ENCODE results near the gene FITM1. TPM values are rescaled to one million over a fixed set of nuclear protein-coding genes. Genes with fewer than 3 reads are reported as not detected.

Gene FITM1
- total and polyA plus RNA-seq, 2 donors (not counting 3 experiments of a cell fraction or from before 2014, with no cell fraction given) = 0.54 TPM; not detected in 1

DNA sequence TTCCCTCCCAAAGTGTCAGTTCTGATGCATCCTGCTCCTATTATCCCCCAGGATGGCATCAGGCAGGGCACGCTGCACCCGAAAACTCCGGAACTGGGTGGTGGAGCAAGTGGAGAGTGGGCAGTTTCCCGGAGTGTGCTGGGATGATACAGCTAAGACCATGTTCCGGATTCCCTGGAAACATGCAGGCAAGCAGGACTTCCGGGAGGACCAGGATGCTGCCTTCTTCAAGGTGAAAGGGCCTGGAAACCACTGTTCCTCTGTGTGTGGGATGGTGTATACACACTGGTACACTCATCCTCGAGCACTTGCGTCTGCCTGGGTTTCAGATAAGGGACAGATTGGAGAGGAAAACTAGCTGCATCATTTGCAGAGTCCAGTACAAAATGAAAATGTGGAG, 31.6 kb downstream of the FITM1 start:
- H2AFZ ChIP-seq (ENCODE audit: low read depth, low read length) = no peak overlapping the region
- dilution Hi-C loops (cut with MboI; ENCODE audit: extremely low pct_ligation_motif_present, low sequenced_read_pairs) (no loop called here), intact Hi-C loops (cut with micrococcal nuclease) (no loop called here)
- H3K9ac ChIP-seq (replicated peaks; ENCODE audit: extremely low read depth, insufficient read depth, low read length) = peak overlapping the region; percentile 78
- H3K9me1 ChIP-seq (replicated peaks; ENCODE audit: control insufficient read depth, extremely low read depth, insufficient read depth, low read length) = no peaks in the 10 kb centered on the region
- no peaks in the 10 kb centered on the region for H3K9me3 ChIP-seq (replicated peaks; ENCODE audit: control insufficient read depth, insufficient read depth, low read length)
- no peak for DNase-seq (ENCODE audit: low read depth, low spot score)
- ChIA-PET CTCF (interaction anchor here (1.0 to 3.4 kb wide), 11 partner anchors 13 to 188 kb away, joined by 3 to 63 read pairs (median 8); partner anchors contain the start of genes CIDEB, LTB4R2, PSME1 and PSME2), POLR2A (interaction anchor here (1.6 kb wide), 1 partner anchor 16 kb away, joined by 6 read pairs; no protein-coding TSS in a partner anchor)
- H3K79me2 ChIP-seq (ENCODE audit: control insufficient read depth, insufficient read depth, low read length) = peaks cover 9% of the 10 kb centered on the region
- BruUV-seq (replicated peaks) = no TSS peak
- TF ChIP-seq JUN (IDR thresholded peaks at IDR 0.05; ENCODE audit: borderline replicate concordance, insufficient read depth, insufficient read length, low read depth) (no peak), POLR2AphosphoS5 (IDR thresholded peaks at IDR 0.05; ENCODE audit: insufficient read depth, low read depth, low read length) (peak; percentile 15)
- peaks cover 26 to 57% of the 10 kb centered on the region in 2 experiments for H3K36me3 ChIP-seq (ENCODE audit: control insufficient read depth in 2 of 2, extremely low read depth in 1 of 2, insufficient read depth in 2 of 2, low read length in 2 of 2)
- H3K27me3 ChIP-seq (ENCODE audit: control insufficient read depth in 2 of 2, insufficient read depth in 2 of 2, low read length in 2 of 2) = no peaks in the 10 kb centered on the region
- H4K20me1 ChIP-seq (replicated peaks; ENCODE audit: control insufficient read depth, extremely low read depth, insufficient read depth, low read length) = no peaks in the 10 kb centered on the region
- H3K27ac ChIP-seq (ENCODE audit: insufficient read depth, low read depth, low read length) = peak overlapping the region; percentile 78
- FAIRE-seq = no peak
- peak overlapping the region; percentile 91 for H3K4me2 ChIP-seq (ENCODE audit: insufficient read depth, low read length)
- peak overlapping the region in 2 of 3 experiments; percentile 37 to 79 for H3K4me3 ChIP-seq (replicated peaks in 1 of 3; ENCODE audit: insufficient read depth in 1 of 3, low read depth in 1 of 3, low read length in 3 of 3)
- H3K4me1 ChIP-seq (ENCODE audit: control insufficient read depth, extremely low read depth, insufficient read depth, low read length) = peaks cover 16% of the 10 kb centered on the region

DNA sequence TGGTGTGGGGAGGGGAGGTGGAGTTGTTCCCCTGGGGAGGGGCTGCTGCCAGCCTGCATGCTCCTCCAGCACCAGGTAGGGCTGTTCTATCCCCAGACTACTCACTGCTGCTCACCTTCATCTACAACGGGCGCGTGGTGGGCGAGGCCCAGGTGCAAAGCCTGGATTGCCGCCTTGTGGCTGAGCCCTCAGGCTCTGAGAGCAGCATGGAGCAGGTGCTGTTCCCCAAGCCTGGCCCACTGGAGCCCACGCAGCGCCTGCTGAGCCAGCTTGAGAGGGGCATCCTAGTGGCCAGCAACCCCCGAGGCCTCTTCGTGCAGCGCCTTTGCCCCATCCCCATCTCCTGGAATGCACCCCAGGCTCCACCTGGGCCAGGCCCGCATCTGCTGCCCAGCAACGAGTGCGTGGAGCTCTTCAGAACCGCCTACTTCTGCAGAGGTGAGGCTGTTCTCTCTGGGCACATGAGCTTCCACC, 34.1 kb downstream of the FITM1 start:
- H3K36me3 ChIP-seq (ENCODE audit: control insufficient read depth in 2 of 2, extremely low read depth in 1 of 2, insufficient read depth in 2 of 2, low read length in 2 of 2) = peaks cover 25 to 46% of the 10 kb centered on the region in 2 experiments
- no peaks in the 10 kb centered on the region for H4K20me1 ChIP-seq (replicated peaks; ENCODE audit: control insufficient read depth, extremely low read depth, insufficient read depth, low read length)
- H3K4me1 ChIP-seq (ENCODE audit: control insufficient read depth, extremely low read depth, insufficient read depth, low read length) = peaks cover 16% of the 10 kb centered on the region
- H3K9me3 ChIP-seq (replicated peaks; ENCODE audit: control insufficient read depth, insufficient read depth, low read length) = no peaks in the 10 kb centered on the region
- peaks cover 9% of the 10 kb centered on the region for H3K79me2 ChIP-seq (ENCODE audit: control insufficient read depth, insufficient read depth, low read length)
- intact Hi-C loops (cut with micrococcal nuclease) (no loop called here), dilution Hi-C loops (cut with MboI; ENCODE audit: extremely low pct_ligation_motif_present, low sequenced_read_pairs) (no loop called here)
- DNase-seq (ENCODE audit: low read depth, low spot score) (no peak), FAIRE-seq (no peak)
- H3K9me1 ChIP-seq (replicated peaks; ENCODE audit: control insufficient read depth, extremely low read depth, insufficient read depth, low read length) = no peaks in the 10 kb centered on the region
- TF ChIP-seq, protein P1, sequence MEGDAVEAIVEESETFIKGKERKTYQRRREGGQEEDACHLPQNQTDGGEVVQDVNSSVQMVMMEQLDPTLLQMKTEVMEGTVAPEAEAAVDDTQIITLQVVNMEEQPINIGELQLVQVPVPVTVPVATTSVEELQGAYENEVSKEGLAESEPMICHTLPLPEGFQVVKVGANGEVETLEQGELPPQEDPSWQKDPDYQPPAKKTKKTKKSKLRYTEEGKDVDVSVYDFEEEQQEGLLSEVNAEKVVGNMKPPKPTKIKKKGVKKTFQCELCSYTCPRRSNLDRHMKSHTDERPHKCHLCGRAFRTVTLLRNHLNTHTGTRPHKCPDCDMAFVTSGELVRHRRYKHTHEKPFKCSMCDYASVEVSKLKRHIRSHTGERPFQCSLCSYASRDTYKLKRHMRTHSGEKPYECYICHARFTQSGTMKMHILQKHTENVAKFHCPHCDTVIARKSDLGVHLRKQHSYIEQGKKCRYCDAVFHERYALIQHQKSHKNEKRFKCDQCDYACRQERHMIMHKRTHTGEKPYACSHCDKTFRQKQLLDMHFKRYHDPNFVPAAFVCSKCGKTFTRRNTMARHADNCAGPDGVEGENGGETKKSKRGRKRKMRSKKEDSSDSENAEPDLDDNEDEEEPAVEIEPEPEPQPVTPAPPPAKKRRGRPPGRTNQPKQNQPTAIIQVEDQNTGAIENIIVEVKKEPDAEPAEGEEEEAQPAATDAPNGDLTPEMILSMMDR (IDR thresholded peaks at IDR 0.05; ENCODE audit: extremely low read depth in 1 of 2, insufficient read depth in 1 of 2, low read depth in 1 of 2, low read length in 2 of 2) = no peak
- TF ChIP-seq EZH2 (IDR thresholded peaks at IDR 0.05; ENCODE audit: borderline replicate concordance, low read depth, low read length, severe bottlenecking) = no peak
- TF ChIP-seq GATA2 (IDR thresholded peaks at IDR 0.05; ENCODE audit: insufficient read depth, insufficient read length, low read depth, low read length) = no peak
- TF ChIP-seq POLR2AphosphoS5 (IDR thresholded peaks at IDR 0.05; ENCODE audit: insufficient read depth, low read depth, low read length) = no peak
- no peak for TF ChIP-seq JUN (IDR thresholded peaks at IDR 0.05; ENCODE audit: borderline replicate concordance, insufficient read depth, insufficient read length, low read depth)
- TF ChIP-seq MYC (IDR thresholded peaks at IDR 0.05; ENCODE audit: low read depth, low read length) = no peak
- TF ChIP-seq POLR2A (IDR thresholded peaks at IDR 0.05; ENCODE audit: low read depth, low read length) = no peak
- no peak for TF ChIP-seq FOS (IDR thresholded peaks at IDR 0.05; ENCODE audit: borderline replicate concordance, insufficient read depth, low read length)
- TF ChIP-seq, protein P2, sequence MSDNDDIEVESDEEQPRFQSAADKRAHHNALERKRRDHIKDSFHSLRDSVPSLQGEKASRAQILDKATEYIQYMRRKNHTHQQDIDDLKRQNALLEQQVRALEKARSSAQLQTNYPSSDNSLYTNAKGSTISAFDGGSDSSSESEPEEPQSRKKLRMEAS (IDR thresholded peaks at IDR 0.05; ENCODE audit: insufficient read depth, insufficient read length) = no peak
- H3K9ac ChIP-seq (replicated peaks; ENCODE audit: extremely low read depth, insufficient read depth, low read length) = no peak overlapping the region
- no peaks in the 10 kb centered on the region for H3K27me3 ChIP-seq (ENCODE audit: control insufficient read depth in 2 of 2, insufficient read depth in 2 of 2, low read length in 2 of 2)
- H3K27ac ChIP-seq (ENCODE audit: insufficient read depth, low read depth, low read length) = no peak overlapping the region
- no peak overlapping the region for H2AFZ ChIP-seq (ENCODE audit: low read depth, low read length)
- CTCF ChIA-PET = no interaction called here
- POLR2A ChIA-PET = interaction anchor here (1.2 kb wide), 1 partner anchor 22 kb away, joined by 3 read pairs; no protein-coding TSS in a partner anchor
- BruUV-seq (replicated peaks) = no TSS peak
- H3K4me3 ChIP-seq (replicated peaks in 1 of 3; ENCODE audit: insufficient read depth in 1 of 3, low read depth in 1 of 3, low read length in 3 of 3) = no peak overlapping the region
- H3K4me2 ChIP-seq (ENCODE audit: insufficient read depth, low read length) = no peak overlapping the region
